ENCODE measurements around the gene ATE1.

ATE1 gene

GRCh38 chr10:121791761-121792160 is 136.1 kb downstream of the ATE1 start:
- no peaks in the 10 kb centered on the region; the same call in 1 of the 2 replicates for H3K4me1 ChIP-seq
- no peak for TF ChIP-seq CTCF (IDR thresholded peaks at IDR 0.05; ENCODE audit: low read depth, low read length)

GRCh38 chr10:121788717-121789116 is 139.1 kb downstream of the ATE1 start:
- Histone ChIP-seq H3K36me3 (no peaks in the 10 kb centered on the region; the same call in 1 of the 2 replicates), H3K4me3 (ENCODE audit: low read depth, low read length) (no peak overlapping the region), H3K9me3 (no peaks in the 10 kb centered on the region), H3K4me1 (no peaks in the 10 kb centered on the region; the same call in 1 of the 2 replicates), H3K27me3 (no peaks in the 10 kb centered on the region)
- DNase-seq = no peak
- TF ChIP-seq CTCF (IDR thresholded peaks at IDR 0.05; ENCODE audit: low read depth, low read length) = no peak

More at GRCh38 chr10:121791761-121792160, 136.1 kb downstream of the ATE1 start:
- H3K9me3 ChIP-seq = no peaks in the 10 kb centered on the region
- H3K36me3 ChIP-seq = no peaks in the 10 kb centered on the region; the same call in 1 of the 2 replicates
- no peak overlapping the region for H3K4me3 ChIP-seq (ENCODE audit: low read depth, low read length)
- no peaks in the 10 kb centered on the region for H3K27me3 ChIP-seq
- DNase-seq = no peak

- no peak for DNase-seq
- no peaks in the 10 kb centered on the region for H3K9me3 ChIP-seq
- no peaks in the 10 kb centered on the region for H3K27me3 ChIP-seq
- no peaks in the 10 kb centered on the region; the same call in 1 of the 2 replicates for H3K4me1 ChIP-seq
- no peaks in the 10 kb centered on the region; the same call in 1 of the 2 replicates for H3K36me3 ChIP-seq
- no peak overlapping the region for H3K4me3 ChIP-seq (ENCODE audit: low read depth, low read length)
- no peak for TF ChIP-seq CTCF (IDR thresholded peaks at IDR 0.05; ENCODE audit: low read depth, low read length)
Measured at GRCh38 chr10:121788115-121788514, 139.7 kb downstream of the ATE1 start.

- Histone ChIP-seq H3K9me3 (no peaks in the 10 kb centered on the region), H3K4me1 (no peaks in the 10 kb centered on the region; the same call in 1 of the 2 replicates), H3K27me3 (no peaks in the 10 kb centered on the region), H3K36me3 (no peaks in the 10 kb centered on the region; the same call in 1 of the 2 replicates), H3K4me3 (ENCODE audit: low read depth, low read length) (no peak overlapping the region)
- no peak for DNase-seq
- no peak for TF ChIP-seq CTCF (IDR thresholded peaks at IDR 0.05; ENCODE audit: low read depth, low read length)
Measured at GRCh38 chr10:121787169-121787568, 140.7 kb downstream of the ATE1 start.

- Histone ChIP-seq H3K4me3 (ENCODE audit: low read depth, low read length) (no peak overlapping the region), H3K27me3 (no peaks in the 10 kb centered on the region), H3K9me3 (no peaks in the 10 kb centered on the region), H3K4me1 (no peaks in the 10 kb centered on the region), H3K36me3 (no peaks in the 10 kb centered on the region; the same call in 1 of the 2 replicates)
- DNase-seq = no peak
- TF ChIP-seq CTCF (IDR thresholded peaks at IDR 0.05; ENCODE audit: low read depth, low read length) = no peak
Measured at GRCh38 chr10:121783782-121784372, 144.0 kb downstream of the ATE1 start.

- no peak for TF ChIP-seq CTCF (IDR thresholded peaks at IDR 0.05; ENCODE audit: low read depth, low read length)
- no peaks in the 10 kb centered on the region for H3K27me3 ChIP-seq
- no peaks in the 10 kb centered on the region for H3K9me3 ChIP-seq
- H3K36me3 ChIP-seq = no peaks in the 10 kb centered on the region
- H3K4me3 ChIP-seq (ENCODE audit: low read depth, low read length) = no peak overlapping the region
- no peaks in the 10 kb centered on the region for H3K4me1 ChIP-seq
- DNase-seq = no peak
Measured at GRCh38 chr10:121781101-121781500, 146.7 kb downstream of the ATE1 start.

Data from BE2C (cell line).